SW480 (cell line): ENCODE results near the gene TFDP1.

ENCODE experiments used
- DNase-seq: peaks from one replicate; pipeline ENCODE4 v3.0.0-alpha.2; 2016; ENCODE audit warnings: low spot score

The TFDP1 gene

GRCh38 chr13:113651511-113652403 is 67.2 kb downstream of the TFDP1 start:
- DNase-seq: no peak

GRCh38 chr13:113652404-113653263 is 68.1 kb downstream of the TFDP1 start:
- DNase-seq: no peak

GRCh38 chr13:113653264-113654174 is 69.0 kb downstream of the TFDP1 start:
- no peak for DNase-seq

GRCh38 chr13:113654175-113654560 is 69.6 kb downstream of the TFDP1 start:
- no peak for DNase-seq

- DNase-seq: no peak
These were observed 70.2 kb downstream of the TFDP1 start for GRCh38 chr13:113654591-113655345.

GRCh38 chr13:113655346-113656002 is 70.9 kb downstream of the TFDP1 start:
- DNase-seq: no peak

GRCh38 chr13:113656003-113656588 is 71.5 kb downstream of the TFDP1 start:
- DNase-seq: no peak

- no peak for DNase-seq
These were observed 72.5 kb downstream of the TFDP1 start for GRCh38 chr13:113656831-113657671.

- no peak for DNase-seq
These were observed 73.5 kb downstream of the TFDP1 start, which contains the start of gene ATP4B for GRCh38 chr13:113657851-113658741. Gene ATP4B (minus strand): TSS chr13:113658198. CDS start chr13:113658144, 54 bp downstream.

- DNase-seq: no peak
These were observed 74.3 kb downstream of the TFDP1 start for GRCh38 chr13:113658836-113659235.

GRCh38 chr13:113659337-113659736 is 74.8 kb downstream of the TFDP1 start:
- DNase-seq: no peak

- no peak for DNase-seq
These were observed 75.5 kb downstream of the TFDP1 start for GRCh38 chr13:113660066-113660465.

GRCh38 chr13:113661509-113661908 is 77.0 kb downstream of the TFDP1 start:
- no peak for DNase-seq

- DNase-seq: no peak
These were observed 79.4 kb downstream of the TFDP1 start for GRCh38 chr13:113663934-113664333.

GRCh38 chr13:113664751-113665596 is 80.4 kb downstream of the TFDP1 start:
- DNase-seq: no peak

GRCh38 chr13:113665597-113666328 is 81.2 kb downstream of the TFDP1 start:
- no peak for DNase-seq

- no peak for DNase-seq
These were observed 81.7 kb downstream of the TFDP1 start for GRCh38 chr13:113666329-113666670.
